ENCODE data around the gene WDHD1. TPM values are rescaled to one million over a fixed set of nuclear protein-coding genes. Genes with fewer than 3 reads are reported as not detected.
"Not testable (repeated sequence)": the region's sequence is repeated elsewhere in the genome, so short reads cannot be mapped to it uniquely, and the experiment has no call there.

The WDHD1 gene
- polyA plus RNA-seq, 3 donors: 0.19 to 0.37 (median 0.30) TPM

DNA sequence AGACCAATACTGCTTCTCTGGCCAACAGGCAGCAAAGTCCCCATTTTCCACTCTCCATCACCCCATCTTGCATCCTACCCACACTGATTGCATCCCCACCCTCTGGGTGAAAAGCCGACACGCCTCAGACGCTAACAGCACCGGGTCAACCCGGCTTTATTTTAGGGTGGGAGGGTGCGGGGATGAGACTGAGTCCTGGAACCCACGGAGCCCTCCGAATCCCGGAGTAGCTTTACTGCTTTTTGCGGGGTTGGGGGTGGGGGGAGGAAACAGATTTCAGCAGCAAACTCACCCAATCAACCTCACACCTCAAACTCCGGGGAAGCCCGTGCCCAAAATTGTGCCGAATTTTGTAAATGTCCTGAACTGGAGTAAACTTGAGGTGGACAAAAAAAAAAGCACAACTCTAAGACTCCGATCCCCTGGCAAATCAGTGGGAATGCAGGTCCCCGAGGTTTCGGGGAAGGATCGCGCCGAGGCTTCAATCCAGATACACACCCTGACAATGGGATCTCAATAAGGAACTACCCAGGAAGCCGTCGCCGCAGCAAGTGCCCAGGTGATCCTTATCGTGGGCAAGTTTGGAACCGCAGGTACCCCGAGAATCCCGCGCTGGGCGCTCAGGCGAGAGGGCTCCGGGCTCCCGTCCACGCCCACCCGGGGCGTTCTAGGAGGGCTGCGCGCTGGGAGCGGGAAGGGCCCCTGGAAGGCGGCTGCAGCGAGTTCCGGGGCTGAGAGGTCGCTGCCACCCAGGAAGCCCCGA, 125.3 kb downstream of the WDHD1 start:
- peak overlapping the region; percentile 78 for H3K4me2 ChIP-seq (replicated peaks; ENCODE audit: extremely low read depth, low read length, poor library complexity, severe bottlenecking)
- H3K79me2 ChIP-seq (ENCODE audit: insufficient read depth, low read length): peaks cover 48% of the 10 kb centered on the region
- Mint-ChIP-seq H3K36me3 (peaks cover 10 to 15% of the 10 kb centered on the region in 2 donors), H3K4me3 (peak overlapping the region; percentile 89 to 90), H3K9me3 (peaks cover 0 to 3% (median 0%) of the 10 kb centered on the region in 7 donors), H3K27ac (peak overlapping the region; percentile 90 to 99 (median 96)), H3K27me3 (ENCODE audit: low read depth in 3 of 3) (no peaks in the 10 kb centered on the region), H3K4me1 (peaks cover 49% of the 10 kb centered on the region)
- no peaks in the 10 kb centered on the region for H3K9me3 ChIP-seq (replicated peaks in 1 of 2; ENCODE audit: control insufficient read depth in 1 of 2, insufficient read depth in 1 of 2, low read length in 2 of 2)
- peak overlapping the region; percentile 97 for H3K9ac ChIP-seq (ENCODE audit: insufficient read depth, low read length, poor library complexity, severe bottlenecking)
- DNase-seq: peak in 1 of 3 donors; percentile 39
- H4K20me1 ChIP-seq (ENCODE audit: insufficient read depth, low read length): peaks cover 46% of the 10 kb centered on the region
- peaks cover 40% of the 10 kb centered on the region in 2 donors for H3K4me1 ChIP-seq (ENCODE audit: control insufficient read depth in 1 of 2, insufficient read depth in 2 of 2, low read length in 2 of 2)
- H3K27me3 ChIP-seq (ENCODE audit: control insufficient read depth in 2 of 2, insufficient read depth in 2 of 2, low read length in 2 of 2): no peaks in the 10 kb centered on the region
- TF ChIP-seq, protein P1, sequence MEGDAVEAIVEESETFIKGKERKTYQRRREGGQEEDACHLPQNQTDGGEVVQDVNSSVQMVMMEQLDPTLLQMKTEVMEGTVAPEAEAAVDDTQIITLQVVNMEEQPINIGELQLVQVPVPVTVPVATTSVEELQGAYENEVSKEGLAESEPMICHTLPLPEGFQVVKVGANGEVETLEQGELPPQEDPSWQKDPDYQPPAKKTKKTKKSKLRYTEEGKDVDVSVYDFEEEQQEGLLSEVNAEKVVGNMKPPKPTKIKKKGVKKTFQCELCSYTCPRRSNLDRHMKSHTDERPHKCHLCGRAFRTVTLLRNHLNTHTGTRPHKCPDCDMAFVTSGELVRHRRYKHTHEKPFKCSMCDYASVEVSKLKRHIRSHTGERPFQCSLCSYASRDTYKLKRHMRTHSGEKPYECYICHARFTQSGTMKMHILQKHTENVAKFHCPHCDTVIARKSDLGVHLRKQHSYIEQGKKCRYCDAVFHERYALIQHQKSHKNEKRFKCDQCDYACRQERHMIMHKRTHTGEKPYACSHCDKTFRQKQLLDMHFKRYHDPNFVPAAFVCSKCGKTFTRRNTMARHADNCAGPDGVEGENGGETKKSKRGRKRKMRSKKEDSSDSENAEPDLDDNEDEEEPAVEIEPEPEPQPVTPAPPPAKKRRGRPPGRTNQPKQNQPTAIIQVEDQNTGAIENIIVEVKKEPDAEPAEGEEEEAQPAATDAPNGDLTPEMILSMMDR (IDR thresholded peaks at IDR 0.05): no peak
- peak overlapping the region; percentile 97 to 99 for H3K27ac ChIP-seq (ENCODE audit: low read depth in 1 of 2, low read length in 2 of 2)
- H2AFZ ChIP-seq (ENCODE audit: insufficient read depth, low read depth, low read length, poor library complexity, severe bottlenecking): peak overlapping the region; percentile 69
- intact Hi-C loops (cut with micrococcal nuclease): no loop called here
- H3K4me3 ChIP-seq (replicated peaks in 1 of 3; ENCODE audit: low read depth in 2 of 3, low read length in 3 of 3): peak overlapping the region; percentile 91 to 99 (median 95)
- WGBS (ENCODE audit: insufficient coverage): under 1% methylated on average over 29 of the region's 42 CpGs
- peaks cover 0 to 6% of the 10 kb centered on the region in 2 donors for H3K36me3 ChIP-seq (replicated peaks in 1 of 2; ENCODE audit: control insufficient read depth in 1 of 2, insufficient read depth in 2 of 2, low read length in 2 of 2)

GRCh38 chr14:54899573-54899972, 127.3 kb downstream of the WDHD1 start:
- peak overlapping the region in 1 of 3 experiments; percentile 95 for H3K4me3 ChIP-seq (replicated peaks in 1 of 3; ENCODE audit: low read depth in 2 of 3, low read length in 3 of 3)
- H3K4me2 ChIP-seq (replicated peaks; ENCODE audit: extremely low read depth, low read length, poor library complexity, severe bottlenecking): peak overlapping the region; percentile 17
- no peak overlapping the region for H3K9ac ChIP-seq (ENCODE audit: insufficient read depth, low read length, poor library complexity, severe bottlenecking)
- peak overlapping the region; percentile 97 to 99 for H3K27ac ChIP-seq (ENCODE audit: low read depth in 1 of 2, low read length in 2 of 2)
- WGBS (ENCODE audit: insufficient coverage): no CpG with 5 or more reads among the region's 5 CpGs
- no peak overlapping the region for H2AFZ ChIP-seq (ENCODE audit: insufficient read depth, low read depth, low read length, poor library complexity, severe bottlenecking)
- peaks cover 2 to 14% of the 10 kb centered on the region in 2 donors for H3K36me3 ChIP-seq (replicated peaks in 1 of 2; ENCODE audit: control insufficient read depth in 1 of 2, insufficient read depth in 2 of 2, low read length in 2 of 2)
- Mint-ChIP-seq H3K4me3 (peak overlapping the region; percentile 89 to 90), H3K9me3 (peaks cover 0 to 3% (median 0%) of the 10 kb centered on the region in 7 donors), H3K27me3 (ENCODE audit: low read depth in 3 of 3) (no peaks in the 10 kb centered on the region), H3K27ac (peak overlapping the region; percentile 90 to 99 (median 96)), H3K4me1 (peaks cover 56% of the 10 kb centered on the region), H3K36me3 (peaks cover 21 to 29% of the 10 kb centered on the region in 2 donors)
- peaks cover 66% of the 10 kb centered on the region for H4K20me1 ChIP-seq (ENCODE audit: insufficient read depth, low read length)
- H3K27me3 ChIP-seq (ENCODE audit: control insufficient read depth in 2 of 2, insufficient read depth in 2 of 2, low read length in 2 of 2): no peaks in the 10 kb centered on the region
- intact Hi-C loops (cut with micrococcal nuclease): no loop called here
- DNase-seq: no peak
- H3K79me2 ChIP-seq (ENCODE audit: insufficient read depth, low read length): peaks cover 66% of the 10 kb centered on the region
- peaks cover 33% of the 10 kb centered on the region in 2 donors for H3K4me1 ChIP-seq (ENCODE audit: control insufficient read depth in 1 of 2, insufficient read depth in 2 of 2, low read length in 2 of 2)
- no peaks in the 10 kb centered on the region for H3K9me3 ChIP-seq (replicated peaks in 1 of 2; ENCODE audit: control insufficient read depth in 1 of 2, insufficient read depth in 1 of 2, low read length in 2 of 2)
- TF ChIP-seq, protein P1 (IDR thresholded peaks at IDR 0.05): no peak

GRCh38 chr14:54897809-54898555, 128.9 kb downstream of the WDHD1 start:
- H3K4me3 ChIP-seq (replicated peaks in 1 of 3; ENCODE audit: low read depth in 2 of 3, low read length in 3 of 3); H3K4me3 Mint-ChIP-seq; DNase-seq; H2AFZ ChIP-seq (ENCODE audit: insufficient read depth, low read depth, low read length, poor library complexity, severe bottlenecking); H3K9me3 Mint-ChIP-seq; H3K9ac ChIP-seq (ENCODE audit: insufficient read depth, low read length, poor library complexity, severe bottlenecking); H3K27me3 Mint-ChIP-seq (ENCODE audit: low read depth in 3 of 3); H3K9me3 ChIP-seq (replicated peaks in 1 of 2; ENCODE audit: control insufficient read depth in 1 of 2, insufficient read depth in 1 of 2, low read length in 2 of 2); intact Hi-C loops (cut with micrococcal nuclease); H3K27ac ChIP-seq (ENCODE audit: low read depth in 1 of 2, low read length in 2 of 2); H3K4me2 ChIP-seq (replicated peaks; ENCODE audit: extremely low read depth, low read length, poor library complexity, severe bottlenecking); H3K27me3 ChIP-seq (ENCODE audit: control insufficient read depth in 2 of 2, insufficient read depth in 2 of 2, low read length in 2 of 2): not testable (repeated sequence)
- Mint-ChIP-seq H3K27ac (peak overlapping the region in 2 of 7 donors; percentile 23 to 57), H3K36me3 (peaks cover 25 to 38% of the 10 kb centered on the region in 2 donors), H3K4me1 (peaks cover 57% of the 10 kb centered on the region)
- Histone ChIP-seq H3K79me2 (ENCODE audit: insufficient read depth, low read length) (peaks cover 82% of the 10 kb centered on the region), H4K20me1 (ENCODE audit: insufficient read depth, low read length) (peaks cover 82% of the 10 kb centered on the region), H3K4me1 (ENCODE audit: control insufficient read depth in 1 of 2, insufficient read depth in 2 of 2, low read length in 2 of 2) (peaks cover 27 to 28% of the 10 kb centered on the region in 2 donors), H3K36me3 (replicated peaks in 1 of 2; ENCODE audit: control insufficient read depth in 1 of 2, insufficient read depth in 2 of 2, low read length in 2 of 2) (peaks cover 2 to 19% of the 10 kb centered on the region in 2 donors)
- WGBS (ENCODE audit: insufficient coverage): no CpG with 5 or more reads among the region's 5 CpGs
